GM12878 (cell line): Measurements from ENCODE around the gene NTPCR. TPM values are rescaled to one million over a fixed set of nuclear protein-coding genes. Genes with fewer than 3 reads are reported as not detected.

Source experiments
- ATAC-seq: fragments of 200-7000 bp; cut with Tn5 transposase; 3 replicates; pipeline ENCODE4 v1.9.1; 2020; ENCODE audit warnings: mild to moderate bottlenecking, moderate library complexity
- BruUV-seq: library from RNA; stranded (reverse); fragments of 400-500 nt; replicated peaks from 2 replicates; lab custom pipeline; 2021; lab: Mats Ljungman, UMichigan
- CTCF ChIA-PET: fragments of 300-600 bp; sonication (Branson Sonifier 250); formaldehyde crosslinking; extraction: SDS; loops from one replicate; lab custom pipeline; 2021; ENCODE audit warnings: inconsistent platforms; lab: Yijun Ruan, JAX
- POLR2A ChIA-PET: fragments of 350-600 bp; formaldehyde crosslinking; extraction: SDS; loops from one replicate; lab custom pipeline; 2021; ENCODE audit warnings: inconsistent platforms; lab: Charles Lee
- RAD21 ChIA-PET: fragments of 300-600 bp; sonication (Branson Sonifier 250); formaldehyde crosslinking; loops from one replicate; lab custom pipeline; 2023; ENCODE audit warnings: antibody characterized with exemption; ENCODE audit not compliant: unreplicated experiment; lab: Charles Lee
- SMC1A ChIA-PET: fragments of 300-600 bp; sonication (Branson Sonifier 250); formaldehyde crosslinking; loops from one replicate; lab custom pipeline; 2023; ENCODE audit not compliant: unreplicated experiment, uncharacterized antibody; lab: Charles Lee
- DNase-seq: peaks from one replicate; pipeline ENCODE4 v3.0.0-alpha.2; 2011; ENCODE audit warnings: low read depth, low spot score
- FAIRE-seq: peaks from 3 replicates; lab custom pipeline; 2011; peaks lifted over from hg19 to GRCh38; lab: Jason Lieb, UNC
- H2AFZ ChIP-seq: 2 replicates; pipeline ENCODE4 v1.6.0; 2011; ENCODE audit warnings: low read depth, low read length, control low read depth; ENCODE audit not compliant: control insufficient read depth
- H3K27ac ChIP-seq: 2 replicates; pipeline ENCODE4 v1.5.1; 2011; ENCODE audit warnings: control low read depth; ENCODE audit not compliant: control insufficient read depth, insufficient read depth
- H3K27me3 ChIP-seq, 2 experiments: replicated peaks in 1 of 2; 2 replicates each; pipeline versions ENCODE4 v1.6.0 to v1.6.1; 2011; ENCODE audit warnings: low read length in 1 of 2; ENCODE audit not compliant: control insufficient read depth in 2 of 2, insufficient read depth in 2 of 2
- H3K36me3 ChIP-seq, 2 experiments: 2 replicates each; pipeline ENCODE4 v1.5.1; 2011; ENCODE audit warnings: low read length in 1 of 2; ENCODE audit not compliant: control insufficient read depth in 2 of 2, insufficient read depth in 2 of 2
- H3K4me1 ChIP-seq: 2 replicates; pipeline ENCODE4 v1.6.1; 2011; ENCODE audit warnings: mild to moderate bottlenecking, low read length, moderate library complexity, mixed read lengths; ENCODE audit not compliant: control insufficient read depth, insufficient read depth
- H3K4me2 ChIP-seq: 2 replicates; pipeline ENCODE4 v1.6.0; 2011; ENCODE audit warnings: control low read depth; ENCODE audit not compliant: control insufficient read depth, insufficient read depth
- H3K4me3 ChIP-seq: fragments of 200-600 bp; sonication (generic); 2 replicates; pipeline ENCODE4 v1.5.1; 2016
- H3K79me2 ChIP-seq: 2 replicates; pipeline ENCODE4 v1.6.0; 2011; ENCODE audit warnings: low read length; ENCODE audit not compliant: control insufficient read depth, insufficient read depth
- H3K9ac ChIP-seq: 2 replicates; pipeline ENCODE4 v1.8.0; 2011; ENCODE audit warnings: low read length, control low read depth, mixed read lengths; ENCODE audit not compliant: control insufficient read depth, insufficient read depth
- H3K9me3 ChIP-seq: replicated peaks from 3 replicates; pipeline ENCODE4 v1.5.1; 2011; ENCODE audit warnings: mild to moderate bottlenecking, low read length; ENCODE audit not compliant: control insufficient read depth, insufficient read depth
- H4K20me1 ChIP-seq: 2 replicates; pipeline ENCODE4 v1.6.0; 2011; ENCODE audit not compliant: control insufficient read depth, insufficient read depth
- ATF7 ChIP-seq: fragments of 450-650 bp; IDR thresholded peaks from 2 replicates; pipeline ENCODE4 v1.6.1; 2016; ENCODE audit warnings: low read depth, mild to moderate bottlenecking
- BCL11A ChIP-seq: IDR thresholded peaks from 2 replicates; pipeline ENCODE4 v1.6.1; 2011; ENCODE audit warnings: low read depth, low read length
- CREM ChIP-seq: IDR thresholded peaks from 2 replicates; pipeline ENCODE4 v1.6.1; 2014; ENCODE audit warnings: antibody characterized with exemption, low read depth
- EP300 ChIP-seq, 2 experiments: fragments of 150-350 bp in 1 of 2; IDR thresholded peaks; 2 replicates each; pipeline ENCODE4 v1.6.1; 2011 to 2012; ENCODE audit warnings: low read depth in 2 of 2, low read length in 2 of 2, borderline replicate concordance in 1 of 2, improper control_type of control experiment in 1 of 2, inconsistent platforms in 1 of 2; ENCODE audit not compliant: control insufficient read depth in 1 of 2
- FOXK2 ChIP-seq: fragments of 450-650 bp; IDR thresholded peaks from 2 replicates; pipeline ENCODE4 v1.6.1; 2017; ENCODE audit warnings: mild to moderate bottlenecking, moderate library complexity
- GABPA ChIP-seq: IDR thresholded peaks from 2 replicates; pipeline ENCODE4 v1.6.1; 2014; ENCODE audit warnings: antibody characterized with exemption, low read depth, mild to moderate bottlenecking, inconsistent platforms
- HDAC6 ChIP-seq: fragments of 200-600 bp; sonication (generic); IDR thresholded peaks from one replicate; pipeline ENCODE4 v1.8.0; 2017; ENCODE audit warnings: antibody characterized with exemption; ENCODE audit not compliant: unreplicated experiment
- MEF2B ChIP-seq: fragments of 450-650 bp; IDR thresholded peaks from 2 replicates; pipeline ENCODE4 v1.6.1; 2018; ENCODE audit warnings: mild to moderate bottlenecking, moderate library complexity; ENCODE audit not compliant: partially characterized antibody, poor library complexity, severe bottlenecking
- MLLT1 ChIP-seq: fragments of 450-650 bp; IDR thresholded peaks from 2 replicates; pipeline ENCODE4 v1.6.1; 2016; ENCODE audit warnings: mild to moderate bottlenecking
- MTA3 ChIP-seq: IDR thresholded peaks from 2 replicates; pipeline ENCODE4 v1.6.1; 2012; ENCODE audit warnings: low read length, inconsistent platforms, borderline replicate concordance
- NFXL1 ChIP-seq: fragments of 450-650 bp; IDR thresholded peaks from 2 replicates; pipeline ENCODE4 v1.6.1; 2017; ENCODE audit warnings: antibody characterized with exemption, mild to moderate bottlenecking, borderline replicate concordance
- NFYA ChIP-seq: IDR thresholded peaks from 2 replicates; pipeline ENCODE4 v1.6.1; 2011; ENCODE audit warnings: low read depth, mild to moderate bottlenecking, low read length, improper control_type of control experiment, borderline replicate concordance
- NFYB ChIP-seq: IDR thresholded peaks from 2 replicates; pipeline ENCODE4 v1.6.1; 2011; ENCODE audit warnings: low read depth, mild to moderate bottlenecking, low read length, improper control_type of control experiment, moderate library complexity; ENCODE audit not compliant: insufficient read depth
- NRF1 ChIP-seq: conservative IDR thresholded peaks from 2 replicates; pipeline ENCODE4 v1.6.1; 2011; ENCODE audit warnings: mild to moderate bottlenecking, low read depth, low read length, improper control_type of control experiment
- POLR2AphosphoS2 ChIP-seq: IDR thresholded peaks from 2 replicates; pipeline ENCODE4 v1.6.1; 2011; ENCODE audit warnings: low read depth, mild to moderate bottlenecking, low read length, improper control_type of control experiment, moderate library complexity
- POU2F2 ChIP-seq: IDR thresholded peaks from 3 replicates; pipeline ENCODE4 v1.6.1; 2011; ENCODE audit warnings: low read depth, mild to moderate bottlenecking, low read length, borderline replicate concordance
- STAT1 ChIP-seq: fragments of 450-650 bp; conservative IDR thresholded peaks from 2 replicates; pipeline ENCODE4 v1.6.1; 2014; ENCODE audit warnings: antibody characterized with exemption, mild to moderate bottlenecking
- ZZZ3 ChIP-seq: IDR thresholded peaks from 2 replicates; pipeline ENCODE4 v1.6.1; 2011; ENCODE audit warnings: low read depth; ENCODE audit not compliant: control insufficient read depth, insufficient read length
- WGBS: methylation state at CpG from one replicate; pipeline ENCODE4 v1.1.6; 2016; ENCODE audit warnings: low lambda C conversion rate; ENCODE audit not compliant: insufficient replicate concordance, insufficient coverage; ENCODE audit errors: missing lambda C conversion rate; 5-methylcytosine and 5-hydroxymethylcytosine counted together
- in situ Hi-C: fragments of 300-500 bp; cut with MboI; formaldehyde crosslinking; loops from 9 replicates; pipeline ENCODE4 v1.14.3; 2018; ENCODE audit warnings: mixed read lengths
- intact Hi-C: fragments of 100-400 bp; cut with micrococcal nuclease; formaldehyde crosslinking; loops from one replicate; pipeline ENCODE4 v1.14.2; 2022; ENCODE audit not compliant: unreplicated experiment
- polyA plus RNA-seq, 11 experiments: library from polyadenylated mRNA; depleted of rRNA in 4 of 11; unstranded in 6 of 11; stranded (reverse) in 5 of 11; fragments of >200 nt; fragmentation: Nextera tagmentation in 4 of 11; fragmentation: Illumina TruSeq in 1 of 11; extraction: Ambion mirVana in 4 of 11; extraction: Trizol in 1 of 11; gene quantifications; 1 replicate in 1 of 11; 2 replicates in 10 of 11; pipeline versions ENCODE4 v1.2.1 to v1.2.3, GENCODE V29; 2011 to 2016; ENCODE audit warnings: inconsistent platforms in 2 of 11, missing spikeins in 2 of 11, low read depth in 1 of 11
- total RNA-seq, 4 experiments: library from RNA; depleted of rRNA in 3 of 4; stranded (reverse); fragments of >200 nt in 3 of 4; fragmentation: Illumina TruSeq in 1 of 4; extraction: Trizol in 1 of 4; gene quantifications; 2 replicates each; pipeline versions ENCODE4 v1.2.1 to v1.2.3, GENCODE V29; 2013 to 2021
- TF ChIP-seq, protein P1 (sequence below): fragments of 450-650 bp; IDR thresholded peaks from 2 replicates; pipeline ENCODE4 v1.6.1; 2017; ENCODE audit warnings: low read depth, mild to moderate bottlenecking, moderate library complexity

NTPCR gene
- total and polyA plus RNA-seq, 10 of the 15 experiments (the other 5 are each of a cell fraction or from before 2014, with no cell fraction given), result 25.4 to 109 (median 56.6) TPM

GRCh38 chr1:232990176-232991128, 40.0 kb downstream of the NTPCR start:
- no peak overlapping the region for H3K4me2 ChIP-seq
- FAIRE-seq, result no peak
- ChIA-PET CTCF (no interaction called here), POLR2A (no interaction called here), SMC1A (no interaction called here), RAD21 (interaction anchor here (0.5 kb wide), 1 partner anchor 195 kb away, joined by 3 read pairs; no protein-coding TSS in a partner anchor)
- no peaks in the 10 kb centered on the region; a peak in 1 of 4 replicates for H3K36me3 ChIP-seq
- H3K9ac ChIP-seq, result no peak overlapping the region
- in situ Hi-C loops, result no loop called here
- DNase-seq, result no peak
- no peak overlapping the region for H2AFZ ChIP-seq
- WGBS, result 53% methylated on average over 20 of the region's 20 CpGs
- intact Hi-C loops, result no loop called here
- H3K9me3 ChIP-seq, result no peaks in the 10 kb centered on the region; the same call in 2 of the 3 replicates
- H3K27ac ChIP-seq, result no peak overlapping the region
- H3K4me1 ChIP-seq, result no peaks in the 10 kb centered on the region
- H4K20me1 ChIP-seq, result no peaks in the 10 kb centered on the region
- no peak for TF ChIP-seq CREM
- TF ChIP-seq NFXL1, result no peak
- no peak for TF ChIP-seq MTA3
- TF ChIP-seq NFYA, result no peak
- TF ChIP-seq POLR2AphosphoS2, result no peak
- TF ChIP-seq NFYB, result no peak
- no peak for TF ChIP-seq STAT1
- TF ChIP-seq, protein P1, sequence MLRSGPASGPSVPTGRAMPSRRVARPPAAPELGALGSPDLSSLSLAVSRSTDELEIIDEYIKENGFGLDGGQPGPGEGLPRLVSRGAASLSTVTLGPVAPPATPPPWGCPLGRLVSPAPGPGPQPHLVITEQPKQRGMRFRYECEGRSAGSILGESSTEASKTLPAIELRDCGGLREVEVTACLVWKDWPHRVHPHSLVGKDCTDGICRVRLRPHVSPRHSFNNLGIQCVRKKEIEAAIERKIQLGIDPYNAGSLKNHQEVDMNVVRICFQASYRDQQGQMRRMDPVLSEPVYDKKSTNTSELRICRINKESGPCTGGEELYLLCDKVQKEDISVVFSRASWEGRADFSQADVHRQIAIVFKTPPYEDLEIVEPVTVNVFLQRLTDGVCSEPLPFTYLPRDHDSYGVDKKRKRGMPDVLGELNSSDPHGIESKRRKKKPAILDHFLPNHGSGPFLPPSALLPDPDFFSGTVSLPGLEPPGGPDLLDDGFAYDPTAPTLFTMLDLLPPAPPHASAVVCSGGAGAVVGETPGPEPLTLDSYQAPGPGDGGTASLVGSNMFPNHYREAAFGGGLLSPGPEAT, result no peak
- TF ChIP-seq ATF7, result no peak
- TF ChIP-seq NRF1, result no peak
- TF ChIP-seq FOXK2, result no peak
- no peak for TF ChIP-seq MLLT1
- TF ChIP-seq HDAC6, result no peak
- TF ChIP-seq MEF2B, result no peak
- TF ChIP-seq POU2F2, result no peak
- TF ChIP-seq EP300 (IDR thresholded peaks at IDR 0.05; ENCODE audit: borderline replicate concordance in 1 of 2, control insufficient read depth in 1 of 2, low read depth in 2 of 2, low read length in 2 of 2), result no peak
- TF ChIP-seq ZZZ3, result no peak
- TF ChIP-seq GABPA, result no peak
- no peak for TF ChIP-seq BCL11A
- no peak overlapping the region for H3K4me3 ChIP-seq
- H3K27me3 ChIP-seq, result no peaks in the 10 kb centered on the region
- BruUV-seq, result no TSS peak
- H3K79me2 ChIP-seq, result no peaks in the 10 kb centered on the region
- ATAC-seq, result no peak
